Stimulated activated CD4-positive, alpha-beta T cell treated with anti-CD3 and anti-CD28 coated beads, Interleukin-1b, Interleukin-23, amount 100 ng/mL, for 48 hours (primary cell): Measurements from ENCODE around the gene RBP5.

ENCODE experiments used
- DNase-seq: peaks from one replicate; pipeline ENCODE4 v3.0.0-alpha.2; 2020

RBP5 gene

DNA sequence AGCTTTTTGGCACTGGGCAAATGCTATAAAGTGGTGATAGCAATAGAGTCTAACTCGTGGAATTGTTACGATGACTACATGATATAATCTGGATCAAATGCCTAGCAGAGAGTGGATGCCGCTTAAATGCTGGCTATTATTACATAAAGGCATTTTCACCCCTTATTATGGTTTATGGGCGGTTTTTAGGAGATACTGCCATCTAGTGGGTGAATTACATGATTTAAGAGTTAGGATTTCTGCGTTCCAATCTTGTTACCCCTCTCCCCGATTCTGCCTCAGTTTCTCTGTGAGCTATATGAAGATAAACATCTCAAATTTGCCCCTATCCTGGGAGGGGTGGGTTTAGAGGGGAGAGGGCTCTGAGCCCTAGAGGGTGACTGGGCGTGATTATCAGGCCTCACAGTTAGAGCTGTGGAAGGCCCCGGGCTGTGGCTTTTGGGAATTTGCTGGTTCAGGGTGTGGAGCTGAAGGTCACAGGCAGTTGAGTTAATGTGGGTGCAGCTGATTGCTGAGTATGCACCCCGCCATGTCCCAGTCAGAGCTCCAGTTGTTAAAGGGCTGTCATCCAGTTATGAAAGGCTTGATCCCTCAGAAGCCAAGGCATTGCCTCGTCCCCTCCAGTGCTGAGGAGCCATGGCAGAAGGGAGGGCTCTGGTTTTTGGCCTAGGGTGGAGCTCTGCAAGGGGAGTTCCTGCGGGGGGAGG is 15.9 kb upstream of the RBP5 start:
- DNase-seq = no peak

DNA sequence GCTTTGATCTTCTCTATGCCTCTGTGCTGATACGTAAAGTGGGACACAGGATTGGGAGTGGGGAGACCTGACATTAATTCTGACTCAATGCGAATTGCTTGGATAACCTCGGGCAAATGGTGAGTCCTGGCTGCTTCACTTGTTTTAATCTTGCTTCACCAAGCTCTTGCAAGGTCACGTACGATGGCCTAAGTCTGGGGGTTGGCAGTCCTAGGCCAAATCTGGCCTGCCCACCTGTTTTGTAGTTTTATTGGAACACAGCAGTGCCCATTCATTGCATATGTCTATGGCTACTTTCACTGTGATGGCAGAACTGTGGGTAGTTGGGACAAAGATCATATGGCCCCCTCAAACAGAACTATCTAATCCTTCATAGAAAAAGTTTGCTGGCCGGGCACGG is 14.9 kb upstream of the RBP5 start:
- no peak for DNase-seq

DNA sequence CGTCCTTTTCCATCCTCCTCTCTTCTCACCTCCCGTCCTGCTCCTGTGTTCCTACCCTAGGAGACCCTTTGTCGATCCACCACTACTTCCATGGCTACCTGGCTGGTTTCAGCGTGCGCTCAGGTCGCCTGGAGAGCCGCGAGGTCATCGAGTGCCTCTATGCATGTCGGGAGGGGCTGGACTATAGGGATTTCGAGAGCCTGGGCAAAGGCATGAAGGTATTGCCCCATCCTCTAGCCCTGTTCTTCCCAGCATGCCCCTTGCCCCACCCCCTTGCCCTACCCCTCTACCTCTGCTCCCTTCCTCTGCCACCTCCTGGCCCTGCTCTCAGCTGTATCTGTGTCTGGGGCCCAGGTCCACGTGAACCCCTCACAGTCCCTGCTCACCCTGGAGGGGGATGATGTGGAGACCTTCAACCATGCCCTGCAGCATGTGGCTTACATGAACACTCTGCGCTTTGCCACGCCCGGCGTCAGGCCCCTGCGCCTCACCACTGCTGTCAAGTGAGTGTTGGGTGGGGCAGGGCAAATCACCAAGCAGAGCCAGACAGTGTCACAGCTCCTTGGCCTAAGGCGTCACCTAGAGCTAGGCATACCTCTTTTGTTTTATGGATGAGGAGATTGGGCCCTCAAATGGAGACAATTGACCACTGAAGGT is 14.2 kb upstream of the RBP5 start:
- no peak for DNase-seq

DNA sequence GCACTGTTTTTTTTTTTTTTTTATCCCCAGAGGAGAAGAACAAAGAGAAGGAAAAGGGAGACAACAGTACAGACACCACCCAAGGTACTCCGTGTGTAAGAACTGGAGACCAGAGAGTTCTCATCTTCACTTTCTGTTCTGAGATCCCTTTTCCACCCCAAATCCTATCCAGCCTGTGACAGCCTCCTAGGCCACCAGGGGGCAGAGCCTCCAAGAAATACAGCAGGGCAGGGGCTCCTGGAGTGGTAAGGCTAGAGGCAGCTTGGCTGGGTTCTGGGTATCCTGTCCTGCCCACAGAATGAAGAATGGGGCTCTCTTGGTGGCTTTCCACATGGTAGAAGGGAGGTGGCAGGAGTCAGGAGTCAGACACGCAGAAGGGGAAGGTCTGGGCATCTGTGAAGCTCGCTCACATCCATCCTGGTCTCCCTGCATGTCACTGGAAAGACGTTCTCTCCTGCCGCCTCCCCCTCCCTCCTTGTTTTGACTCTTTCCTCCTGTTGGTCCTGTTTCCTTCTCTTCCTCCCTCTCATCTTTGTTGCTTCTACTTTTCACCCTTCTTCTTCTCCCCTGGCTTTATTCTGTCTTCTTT is 13.5 kb upstream of the RBP5 start:
- peak; percentile 55 for DNase-seq

DNA sequence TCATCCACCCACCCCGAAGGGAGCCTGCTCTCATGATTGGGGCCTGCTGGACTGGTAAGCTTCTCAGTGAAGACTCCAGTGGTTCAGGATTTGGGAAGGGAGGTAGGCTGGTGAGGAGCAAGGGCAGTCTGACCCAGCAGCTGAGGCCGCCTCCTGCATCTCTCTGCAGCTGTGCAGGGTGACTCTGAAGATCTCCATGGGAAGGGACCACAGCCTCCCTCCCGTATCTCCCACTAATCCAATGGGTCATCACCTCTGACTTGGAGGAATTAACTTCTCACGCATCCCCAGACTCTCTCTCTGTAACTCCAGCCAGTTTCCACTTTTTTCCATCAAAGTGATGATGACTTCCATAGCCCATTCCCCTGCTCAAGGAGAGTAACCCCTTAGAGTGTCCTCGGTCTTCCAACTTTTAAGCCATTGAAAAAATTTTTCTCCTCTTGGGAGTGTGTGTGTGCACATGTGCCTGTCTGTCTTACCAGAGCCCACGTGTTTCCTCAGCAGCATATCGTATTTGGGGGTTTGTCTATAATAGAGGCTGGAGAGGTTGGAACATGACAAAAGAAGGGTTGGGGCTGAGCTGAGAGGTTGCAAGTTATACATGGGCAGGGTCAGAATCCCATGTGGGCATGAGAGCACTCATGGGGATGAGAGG is 12.8 kb upstream of the RBP5 start:
- DNase-seq = no peak

DNA sequence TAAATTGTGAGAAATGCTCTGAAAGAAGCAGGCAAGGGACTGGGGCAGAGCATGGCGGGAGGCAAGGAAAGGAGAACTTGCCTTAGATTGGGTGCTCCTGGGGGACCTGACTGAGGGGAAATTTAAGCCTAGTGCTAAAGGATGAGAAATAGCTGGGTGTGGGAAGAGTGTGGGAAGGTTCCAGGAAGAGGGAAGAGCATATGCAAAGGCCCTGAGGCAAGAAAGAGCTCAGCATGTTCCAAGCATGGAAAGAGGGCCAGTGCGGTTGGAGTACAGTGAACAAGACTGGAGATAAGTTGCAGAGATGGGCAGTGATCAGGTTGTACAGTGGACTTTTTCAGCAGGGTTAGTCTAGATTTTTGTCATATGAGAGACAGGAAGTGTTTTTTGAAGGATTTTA is 10.5 kb upstream of the RBP5 start:
- no peak for DNase-seq

DNA sequence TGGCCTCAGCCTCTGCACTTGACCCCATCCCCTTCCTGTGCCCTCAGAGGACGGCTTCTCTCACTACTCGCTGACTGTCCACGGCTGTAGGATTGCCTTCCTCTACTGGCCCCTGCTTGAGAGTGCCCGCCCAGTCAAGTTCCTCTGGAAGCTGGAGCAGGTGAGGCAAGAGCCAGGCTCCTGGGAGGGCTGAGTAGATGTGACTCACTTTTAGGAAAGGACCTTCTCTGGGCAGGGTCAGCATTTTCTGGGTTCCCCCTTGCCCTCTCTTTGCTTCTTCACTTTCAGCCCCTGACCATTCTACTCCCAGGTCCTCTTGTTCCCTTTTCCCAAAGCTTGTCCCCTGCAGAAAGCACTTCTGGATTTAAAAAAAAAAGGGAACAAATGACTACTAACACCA is 9.2 kb upstream of the RBP5 start:
- DNase-seq = no peak

DNA sequence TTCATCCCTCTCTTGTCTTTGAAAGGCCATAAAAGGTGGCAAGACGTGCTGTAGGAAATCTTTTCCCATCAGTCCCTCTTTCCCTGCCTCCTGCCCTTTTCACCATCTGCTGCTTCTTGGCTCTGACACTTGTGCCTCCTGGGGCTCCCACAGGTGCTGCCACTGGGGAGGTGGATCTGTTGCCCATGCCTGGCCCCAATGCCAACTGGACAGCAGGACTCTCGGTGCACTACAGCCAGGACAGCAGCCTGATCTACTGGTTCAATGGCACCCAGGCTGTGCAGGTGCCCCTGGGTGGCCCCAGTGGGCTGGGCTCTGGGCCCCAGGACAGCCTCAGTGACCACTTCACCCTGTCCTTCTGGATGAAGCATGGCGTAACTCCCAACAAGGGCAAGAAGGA is 8.0 kb upstream of the RBP5 start:
- DNase-seq = no peak

DNA sequence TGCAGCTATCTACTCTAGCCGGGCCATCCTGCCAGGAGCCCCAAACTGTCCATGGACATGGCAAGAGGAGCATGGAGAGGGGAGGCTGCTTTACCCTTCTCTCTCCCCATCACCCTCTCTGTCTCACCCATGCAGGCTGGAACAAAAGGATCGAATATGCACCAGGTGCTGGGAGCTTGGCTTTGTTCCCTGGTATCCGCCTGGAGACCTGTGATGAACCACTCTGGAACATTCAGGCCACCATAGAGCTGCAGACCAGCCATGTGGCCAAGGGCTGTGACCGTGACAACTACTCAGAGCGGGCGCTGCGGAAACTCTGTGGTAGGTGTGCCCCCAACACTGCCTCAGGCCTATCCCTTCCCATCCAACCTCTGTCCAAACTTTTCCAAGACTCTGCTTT is 7.4 kb upstream of the RBP5 start:
- DNase-seq = no peak

DNA sequence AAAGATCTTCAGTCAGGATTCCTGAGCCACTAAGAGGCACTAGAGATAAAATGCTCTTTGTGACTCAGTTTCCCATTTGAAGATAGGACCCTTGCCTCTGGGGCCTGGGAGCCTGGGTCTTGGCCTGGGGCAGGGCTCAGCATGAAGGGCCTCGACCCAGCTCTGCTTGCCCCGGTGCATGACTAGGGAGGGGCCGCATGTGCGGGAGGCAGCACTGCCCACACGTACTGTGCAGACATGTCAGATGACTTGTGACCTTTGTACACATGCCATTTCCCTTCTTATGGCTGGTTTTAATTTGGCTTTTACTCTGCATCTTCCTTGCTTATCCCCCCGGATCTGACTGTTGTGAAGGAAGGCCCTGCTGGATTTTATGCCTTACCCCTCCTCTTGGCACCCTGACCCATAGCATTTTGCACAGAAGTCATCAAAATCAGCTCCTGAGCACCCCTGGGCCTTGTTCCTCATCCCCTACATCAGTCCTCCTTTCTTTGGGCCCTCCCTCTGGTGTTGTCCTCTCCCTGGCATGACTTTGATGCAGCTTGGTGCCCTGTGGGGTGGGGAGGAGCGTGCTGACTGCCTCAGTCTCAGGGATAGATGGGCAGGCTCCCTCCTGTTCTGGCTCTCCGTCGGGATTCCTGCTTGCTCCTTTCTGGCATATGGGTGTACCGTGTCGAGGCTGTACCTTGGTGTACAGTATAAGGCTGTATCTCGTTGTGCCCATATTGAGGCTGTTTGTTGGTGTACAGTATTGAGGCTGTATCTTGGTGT is 5.9 kb upstream of the RBP5 start:
- no peak for DNase-seq

DNA sequence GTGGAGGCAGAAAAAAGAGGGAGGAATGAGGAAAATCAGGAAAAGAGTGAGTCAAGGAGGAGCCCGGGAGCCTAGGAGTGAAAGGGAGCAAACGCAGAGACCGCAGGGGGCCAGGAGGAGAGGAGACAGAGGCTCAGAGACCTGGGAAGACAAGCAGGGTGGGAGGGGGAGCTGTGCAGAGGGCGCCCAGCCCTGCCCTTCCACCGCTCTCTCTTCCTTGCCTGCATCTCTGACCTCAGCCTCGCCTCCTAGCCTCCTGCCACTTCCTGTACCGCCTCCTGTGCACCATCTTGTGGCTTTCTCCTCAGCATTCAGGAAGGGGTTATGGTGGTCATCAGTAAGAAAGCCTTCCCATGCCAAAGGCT is 2.8 kb upstream of the RBP5 start:
- DNase-seq = peak; percentile 19

DNA sequence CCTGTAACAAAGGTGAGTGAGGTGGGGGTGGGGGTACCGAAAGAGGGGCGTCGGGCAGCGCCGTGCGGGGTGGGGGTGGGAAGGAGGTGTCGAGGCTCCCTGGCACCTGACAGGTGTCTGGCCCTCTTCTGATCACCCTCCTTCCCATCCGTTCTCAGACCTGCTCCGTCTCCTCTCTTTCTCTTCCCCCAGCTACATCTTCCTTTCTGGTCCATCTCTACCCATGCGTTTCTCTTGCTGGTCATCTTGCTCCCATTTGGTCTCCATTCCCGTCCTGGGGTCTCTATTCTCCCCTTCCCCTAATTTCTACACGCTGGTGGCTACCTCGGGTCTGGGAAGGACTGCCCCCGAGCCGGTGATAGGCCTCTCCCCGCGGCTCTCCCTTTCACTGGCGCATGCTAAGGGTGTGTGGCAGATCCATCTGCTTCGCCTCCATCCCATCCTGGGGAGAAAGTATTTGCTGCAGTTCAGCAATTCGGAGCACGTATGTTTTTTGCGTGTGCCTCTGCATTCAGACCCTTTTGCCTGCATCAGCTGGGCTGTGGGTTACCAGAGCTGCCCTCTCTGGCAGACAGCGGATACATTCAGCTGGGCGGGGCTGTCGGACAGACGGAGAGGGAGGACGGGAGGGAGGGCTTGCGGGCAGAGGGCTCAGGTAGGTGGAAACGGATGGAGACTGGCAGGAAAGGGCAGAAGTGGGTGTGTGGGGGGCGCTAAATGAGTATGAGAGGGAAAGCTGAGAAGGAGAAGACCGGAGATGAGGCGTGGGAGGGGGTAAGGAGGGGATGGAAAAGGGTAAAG is 2.2 kb upstream of the RBP5 start:
- DNase-seq = peak; percentile 43

DNA sequence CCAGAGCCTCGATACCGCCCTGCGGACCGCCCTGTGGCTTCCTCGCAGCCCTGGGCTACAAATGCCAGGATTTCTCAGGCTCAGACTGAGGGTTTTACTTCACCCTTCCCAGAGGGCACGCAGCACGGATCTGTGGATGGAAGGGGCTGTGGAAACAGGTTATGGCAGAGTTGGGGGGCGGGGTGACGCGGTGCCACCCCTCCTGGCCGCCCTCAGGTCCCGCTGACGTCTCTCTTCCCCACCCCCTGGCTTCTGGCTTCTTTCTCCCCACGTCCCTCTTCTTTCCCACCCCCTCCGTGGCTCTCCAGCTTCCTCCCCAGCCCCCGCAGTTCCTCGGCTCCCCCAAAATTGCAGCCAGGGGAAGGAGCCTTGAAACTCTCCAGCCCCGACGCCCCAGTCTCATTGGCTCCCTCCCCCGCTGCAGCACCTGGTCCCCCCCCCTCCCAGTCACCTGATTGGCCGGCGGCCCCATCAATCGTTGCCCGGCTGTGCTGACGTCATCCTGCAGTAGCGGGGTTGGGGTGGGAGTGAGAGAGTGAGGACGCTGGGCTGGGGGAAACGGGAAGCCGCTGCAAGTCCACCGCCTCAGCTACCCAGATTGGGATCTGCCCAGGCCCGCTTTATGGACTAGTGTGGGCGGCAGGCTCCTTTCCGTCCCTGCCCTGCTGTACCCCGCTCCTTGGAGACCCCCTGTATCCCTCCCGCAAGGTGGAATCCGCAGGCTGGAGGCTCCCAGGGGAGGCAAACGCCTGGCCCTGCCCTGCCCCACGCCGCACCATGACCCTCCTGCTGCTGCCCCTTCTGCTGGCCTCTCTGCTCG is 1.4 kb upstream of the RBP5 start, which contains the start of gene CLSTN3:
Gene CLSTN3, plus strand, starts transcription at position 500 of the 820 bp plus-strand sequence. Its CDS starts 278 bp downstream, at position 778.
- DNase-seq = peak; percentile 82

DNA sequence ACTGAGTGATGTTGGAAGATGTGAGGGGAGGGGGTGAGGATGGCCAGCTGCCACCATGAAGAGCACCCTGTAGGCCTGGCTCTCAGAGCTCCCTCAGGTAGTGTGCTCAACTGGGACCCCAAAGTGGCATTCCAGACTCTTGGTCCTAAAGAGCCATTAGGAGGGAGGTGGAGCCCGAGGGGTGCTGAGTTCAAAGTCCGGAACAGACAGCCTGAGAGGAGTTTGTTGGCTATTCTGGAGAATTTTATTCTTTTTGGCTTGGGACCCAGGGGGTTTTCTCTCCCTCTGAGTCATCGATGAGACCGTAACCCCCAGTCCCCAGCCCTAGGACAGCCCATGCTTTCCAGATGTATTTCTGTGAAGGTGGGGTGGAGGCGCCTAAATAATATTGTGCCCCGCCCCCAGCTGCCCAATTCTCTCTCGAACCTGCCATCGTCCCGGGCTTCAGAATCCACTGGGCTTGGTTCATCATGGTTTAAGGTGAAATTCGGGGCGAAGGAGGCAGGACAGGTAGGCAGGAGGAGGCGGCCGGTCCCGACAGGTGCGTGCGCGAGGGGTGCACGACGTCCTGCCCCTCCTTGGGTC is 690 bp upstream of the RBP5 start:
- DNase-seq = no peak

DNA sequence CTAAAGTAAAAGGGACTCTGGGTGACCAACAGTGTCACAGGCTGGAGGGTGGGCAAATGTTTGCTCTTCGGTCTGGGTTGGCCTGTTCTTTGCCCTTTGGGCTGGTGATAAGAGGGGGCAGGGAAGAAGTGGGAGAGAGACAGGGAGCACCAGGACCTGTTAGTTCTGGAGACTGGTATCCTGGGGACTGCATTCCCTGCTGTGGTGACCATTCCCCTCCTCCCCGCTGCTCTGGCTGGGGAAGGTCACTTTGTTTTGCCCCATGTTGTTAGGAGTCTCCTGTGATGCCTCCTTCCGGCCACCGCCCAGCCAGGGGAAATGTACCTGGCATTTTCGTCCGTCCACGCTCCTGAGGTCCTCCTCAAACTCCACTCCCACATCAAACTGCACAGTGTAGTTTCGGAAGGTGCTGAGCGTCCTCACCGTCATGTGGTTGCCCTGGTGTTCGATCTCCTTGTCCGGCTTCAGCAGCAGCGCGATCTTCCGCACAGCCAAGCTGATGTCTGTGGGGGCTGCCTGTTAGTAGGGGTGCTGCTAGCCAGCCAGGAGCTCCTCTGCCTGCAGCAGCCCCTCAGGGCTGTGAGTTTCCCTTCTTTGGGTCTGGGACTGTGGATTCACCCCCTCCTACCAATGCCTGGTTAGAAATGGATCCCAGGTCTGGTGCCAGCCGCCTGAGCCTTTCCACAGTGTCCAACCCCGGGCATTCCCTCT is 618 bp downstream of the RBP5 start:
- DNase-seq = no peak

DNA sequence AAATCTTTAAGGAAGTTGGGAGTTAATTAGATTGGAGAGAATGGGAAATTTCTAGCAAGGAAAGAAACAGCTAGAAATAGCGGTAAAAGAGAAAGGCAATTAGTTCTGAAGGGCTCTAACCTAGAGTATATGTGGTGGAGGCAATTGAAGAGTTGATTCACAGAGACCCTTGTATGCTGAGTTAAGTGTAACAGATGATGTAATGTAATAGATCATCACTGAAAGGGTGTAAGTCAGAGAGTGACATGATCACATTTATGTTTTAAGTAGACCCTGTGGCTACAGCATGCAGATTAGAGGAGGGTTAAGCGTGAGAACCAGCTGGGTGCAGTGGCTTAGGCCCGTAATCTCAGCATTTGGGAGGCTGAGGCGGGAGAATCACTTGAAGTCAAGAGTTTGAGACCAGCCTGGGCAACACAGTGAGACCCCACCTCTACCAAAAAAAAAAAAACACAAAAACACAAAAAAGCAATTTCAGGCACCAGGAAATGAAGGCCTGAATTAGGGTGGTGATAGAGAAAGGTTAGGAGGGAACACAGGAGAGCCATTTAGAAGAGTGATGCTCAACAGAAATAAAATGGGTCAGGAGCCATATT is 3.0 kb downstream of the RBP5 start:
- DNase-seq = no peak

DNA sequence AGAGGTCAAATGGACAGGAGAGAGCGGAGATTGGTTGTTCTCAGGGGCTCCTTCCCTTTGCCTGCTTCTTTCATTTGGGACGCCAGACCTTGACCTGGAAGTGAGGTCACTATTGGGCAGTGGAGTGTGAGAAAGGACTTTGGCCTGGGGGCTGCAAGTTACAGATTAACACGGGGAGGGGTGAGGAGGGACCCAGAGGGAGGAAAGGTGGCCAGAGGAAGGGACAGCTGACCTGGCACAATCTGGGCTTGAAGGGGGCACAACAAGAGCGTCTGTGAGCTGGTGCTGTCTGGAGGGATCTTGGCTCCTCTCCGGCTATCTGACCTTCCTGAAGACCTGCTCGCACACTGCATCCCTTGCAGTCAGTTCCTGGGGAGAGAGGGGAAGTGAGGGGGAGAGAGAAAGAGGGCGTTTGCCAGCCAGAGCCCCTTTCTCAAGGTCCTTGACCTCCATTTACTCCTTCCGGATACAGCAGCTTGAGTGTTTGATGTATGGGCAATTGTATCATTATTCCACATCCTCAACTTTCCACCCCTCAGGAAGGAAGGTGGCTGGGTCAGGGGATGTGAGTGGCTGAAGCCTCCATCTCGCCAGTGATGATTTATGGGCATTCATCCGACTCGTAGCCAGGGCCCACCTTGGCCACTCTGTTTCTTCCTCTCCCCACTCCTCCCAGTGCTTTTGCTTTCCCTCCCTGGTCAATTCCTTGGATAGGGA is 4.7 kb downstream of the RBP5 start:
- DNase-seq = no peak

DNA sequence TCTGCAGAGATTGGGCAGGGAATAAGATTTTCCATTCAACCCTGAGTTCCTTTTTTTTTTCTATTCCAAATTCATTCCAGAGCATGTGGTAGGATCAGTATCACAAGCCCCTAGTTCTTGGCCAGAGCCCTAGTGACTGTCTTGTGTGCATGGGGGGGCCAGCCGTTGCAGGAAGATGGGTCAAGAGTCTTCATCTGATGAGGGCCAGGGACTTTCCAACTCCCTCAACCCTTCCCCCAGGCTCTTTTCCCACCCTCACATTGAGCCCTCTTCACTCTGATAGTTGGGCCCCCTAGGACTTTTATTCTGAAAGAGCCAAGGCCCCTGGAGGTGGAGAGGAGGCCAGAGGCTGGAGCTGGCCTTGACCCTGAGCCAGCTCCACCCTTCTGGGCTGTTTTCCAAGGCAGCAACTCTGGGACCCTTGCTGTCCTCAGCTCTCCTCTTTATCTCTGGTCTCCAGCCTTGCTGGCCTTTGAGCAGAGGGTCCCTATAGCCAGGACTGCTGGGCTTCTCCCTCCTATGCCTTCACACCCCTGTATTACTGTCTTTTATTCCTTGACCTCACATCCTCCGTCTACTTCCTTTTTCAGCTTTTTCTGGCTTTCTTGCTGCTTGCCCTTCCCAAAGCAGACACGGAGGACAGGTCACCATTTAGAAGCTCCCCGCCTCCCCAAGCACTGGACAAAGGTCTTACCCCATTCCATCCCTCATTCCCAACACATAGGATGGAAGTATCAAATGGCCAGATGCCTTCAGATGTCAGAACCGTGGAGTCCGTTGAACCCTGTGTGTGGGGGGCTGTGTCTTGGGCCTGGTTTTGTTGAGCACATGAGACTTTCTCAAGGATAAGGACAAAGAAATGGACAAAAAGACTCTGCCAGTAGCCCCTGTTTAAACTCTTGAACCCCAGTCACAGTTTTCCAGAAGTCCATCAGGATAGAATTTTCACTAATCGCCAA is 5.6 kb downstream of the RBP5 start:
- DNase-seq = no peak
